HG02981 (cell line): ENCODE results near the gene WRNIP1.
A peak's percentile ranks its signal among the peaks of the same experiment; 100 is the strongest.
"Not testable (repeated sequence)": the region's sequence is repeated elsewhere in the genome, so short reads cannot be mapped to it uniquely, and the experiment has no call there.

ENCODE experiments used
- ATAC-seq: cut with Tn5 transposase; IDR thresholded peaks from one replicate; pipeline ENCODE4 v1.9.1; 2021; ENCODE audit warnings: mild to moderate bottlenecking, moderate library complexity; ENCODE audit not compliant: unreplicated experiment

WRNIP1 gene

DNA sequence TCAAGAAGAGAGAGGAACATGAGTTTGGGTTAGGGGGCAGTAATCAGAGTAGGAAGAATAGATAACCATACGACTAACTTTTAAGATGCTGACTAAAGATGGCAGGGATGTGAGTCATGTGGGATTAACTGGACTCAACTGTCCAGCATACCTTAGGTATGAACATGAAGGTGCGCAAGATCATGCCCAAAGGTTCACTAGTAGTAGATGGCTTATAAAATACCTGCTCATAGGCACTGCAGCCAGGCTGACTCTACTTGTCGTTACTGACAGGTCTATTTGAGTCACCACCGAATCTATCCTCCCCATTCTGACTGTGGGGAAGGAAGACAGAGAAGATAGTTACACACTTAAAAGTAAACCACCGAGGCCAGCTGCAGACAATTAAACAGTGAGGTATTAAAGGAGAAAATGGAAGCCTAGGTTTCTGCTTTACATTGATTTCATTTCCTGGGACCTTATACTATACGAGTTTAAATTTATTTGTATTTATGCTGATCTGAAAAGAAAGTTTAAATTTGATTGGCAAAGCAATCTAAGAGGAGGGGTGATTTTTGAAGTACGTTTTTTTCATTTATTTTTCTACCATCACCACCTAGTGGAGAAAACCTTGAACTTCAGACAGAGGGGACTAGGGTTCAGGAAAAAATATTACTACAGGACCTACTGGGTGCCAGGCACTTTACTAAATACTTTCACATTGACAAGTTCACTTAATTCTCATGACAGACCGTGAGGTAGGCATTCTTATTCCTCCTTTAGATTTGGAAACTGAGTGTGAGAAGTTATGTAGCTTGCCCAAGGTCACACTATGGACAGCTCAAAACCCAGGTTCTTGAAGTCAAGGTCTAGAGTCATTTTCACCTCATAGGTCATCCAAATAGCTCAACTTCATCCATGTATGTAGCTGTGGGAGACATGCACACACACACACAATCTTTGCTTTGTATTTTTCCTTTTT, 4.0 kb upstream of the WRNIP1 start:
- ATAC-seq = no peak

- ATAC-seq = not testable (repeated sequence)
Observed at GRCh38 chr6:2762868-2763267, 2.3 kb upstream of the WRNIP1 start.

GRCh38 chr6:2763345-2763841, 1.8 kb upstream of the WRNIP1 start:
- no peak for ATAC-seq

DNA sequence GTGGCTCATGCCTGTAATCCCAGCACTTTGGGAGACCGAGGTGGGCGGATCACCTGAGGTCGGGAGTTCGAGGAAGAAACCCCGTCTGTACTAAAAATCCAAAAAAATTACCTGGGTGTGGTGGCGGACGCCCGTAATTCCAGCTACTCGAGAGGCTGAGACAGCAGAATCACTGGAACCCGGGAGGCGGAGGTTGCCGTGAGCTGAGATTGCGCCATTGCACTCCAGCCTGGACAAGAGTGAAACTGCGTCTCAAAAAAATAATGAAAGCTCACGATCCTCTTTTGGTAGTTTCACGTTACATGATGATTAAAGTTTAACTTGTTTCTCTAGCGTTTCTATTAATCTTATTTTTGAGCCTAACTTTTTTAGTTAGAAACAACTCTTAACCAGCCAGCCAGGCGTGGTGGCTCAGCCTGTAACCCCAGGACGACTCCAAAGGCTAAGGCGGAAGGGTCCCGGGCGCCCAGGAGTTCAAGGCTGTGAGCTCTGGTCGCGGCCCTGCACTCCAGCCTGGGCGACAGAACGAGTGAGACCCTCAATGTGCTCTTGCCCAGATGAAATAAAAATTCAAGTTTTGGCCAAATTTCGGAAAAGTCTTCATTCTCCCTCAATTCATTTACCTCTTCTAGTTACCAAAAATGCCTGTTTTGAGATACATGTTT, 1.2 kb upstream of the WRNIP1 start:
- no peak for ATAC-seq

DNA sequence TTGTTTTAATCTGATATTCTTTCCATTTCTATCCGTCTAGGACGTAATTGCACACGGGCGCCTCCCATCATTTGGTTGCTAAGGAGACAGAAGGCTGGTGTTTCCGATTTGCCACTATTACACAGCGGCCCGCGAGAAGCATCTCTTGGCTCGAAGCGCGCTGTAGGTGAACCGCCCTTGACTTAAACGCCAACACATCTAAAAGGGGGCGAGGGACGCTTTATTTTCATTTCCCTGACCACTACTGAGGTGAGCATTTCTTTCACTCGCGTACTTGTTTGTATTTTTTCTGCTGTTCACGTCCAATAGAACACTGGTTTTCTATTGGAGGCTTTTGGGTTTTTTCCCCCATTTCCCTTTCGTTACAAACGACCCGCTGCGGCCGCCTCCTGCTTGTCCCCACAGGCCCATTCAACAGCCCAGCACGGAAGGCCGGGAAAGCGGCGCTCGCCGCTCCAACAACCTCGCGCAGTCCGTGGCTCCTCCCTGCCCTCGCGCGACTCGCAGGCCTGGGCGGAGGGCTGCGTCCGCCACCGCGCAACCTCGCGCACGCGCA, 505 bp upstream of the WRNIP1 start:
- ATAC-seq = peak; percentile 51

DNA sequence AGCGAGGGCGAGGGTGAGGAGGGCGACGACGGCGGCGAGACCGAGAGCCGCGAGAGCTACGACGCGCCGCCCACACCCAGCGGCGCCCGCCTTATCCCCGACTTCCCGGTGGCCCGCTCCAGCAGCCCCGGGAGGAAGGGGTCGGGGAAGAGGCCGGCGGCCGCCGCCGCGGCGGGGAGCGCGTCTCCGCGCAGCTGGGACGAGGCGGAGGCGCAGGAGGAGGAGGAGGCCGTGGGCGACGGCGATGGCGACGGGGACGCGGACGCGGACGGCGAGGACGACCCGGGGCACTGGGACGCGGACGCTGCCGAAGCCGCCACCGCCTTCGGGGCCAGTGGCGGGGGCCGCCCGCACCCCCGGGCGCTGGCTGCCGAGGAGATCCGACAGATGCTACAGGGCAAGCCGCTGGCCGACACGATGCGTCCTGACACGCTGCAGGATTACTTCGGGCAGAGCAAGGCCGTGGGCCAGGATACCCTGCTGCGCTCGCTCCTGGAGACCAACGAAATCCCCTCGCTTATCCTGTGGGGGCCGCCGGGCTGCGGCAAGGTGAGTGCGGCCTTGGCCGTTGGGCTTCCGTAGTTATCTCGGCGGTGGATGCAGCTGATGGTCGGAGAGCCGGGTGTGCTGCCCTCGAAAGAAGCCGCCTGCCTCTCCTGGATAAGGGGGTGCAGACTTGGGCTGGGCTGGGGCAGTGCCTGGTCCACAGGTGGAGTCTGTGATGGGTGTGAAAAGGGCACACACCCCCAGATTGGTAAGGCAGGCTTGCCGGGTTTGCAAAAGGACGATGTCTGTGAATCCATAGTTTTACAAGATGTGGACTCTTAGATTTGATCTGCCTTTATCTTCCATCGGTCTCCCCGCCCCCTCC, 938 bp downstream of the WRNIP1 start:
- ATAC-seq = peak; percentile 21

DNA sequence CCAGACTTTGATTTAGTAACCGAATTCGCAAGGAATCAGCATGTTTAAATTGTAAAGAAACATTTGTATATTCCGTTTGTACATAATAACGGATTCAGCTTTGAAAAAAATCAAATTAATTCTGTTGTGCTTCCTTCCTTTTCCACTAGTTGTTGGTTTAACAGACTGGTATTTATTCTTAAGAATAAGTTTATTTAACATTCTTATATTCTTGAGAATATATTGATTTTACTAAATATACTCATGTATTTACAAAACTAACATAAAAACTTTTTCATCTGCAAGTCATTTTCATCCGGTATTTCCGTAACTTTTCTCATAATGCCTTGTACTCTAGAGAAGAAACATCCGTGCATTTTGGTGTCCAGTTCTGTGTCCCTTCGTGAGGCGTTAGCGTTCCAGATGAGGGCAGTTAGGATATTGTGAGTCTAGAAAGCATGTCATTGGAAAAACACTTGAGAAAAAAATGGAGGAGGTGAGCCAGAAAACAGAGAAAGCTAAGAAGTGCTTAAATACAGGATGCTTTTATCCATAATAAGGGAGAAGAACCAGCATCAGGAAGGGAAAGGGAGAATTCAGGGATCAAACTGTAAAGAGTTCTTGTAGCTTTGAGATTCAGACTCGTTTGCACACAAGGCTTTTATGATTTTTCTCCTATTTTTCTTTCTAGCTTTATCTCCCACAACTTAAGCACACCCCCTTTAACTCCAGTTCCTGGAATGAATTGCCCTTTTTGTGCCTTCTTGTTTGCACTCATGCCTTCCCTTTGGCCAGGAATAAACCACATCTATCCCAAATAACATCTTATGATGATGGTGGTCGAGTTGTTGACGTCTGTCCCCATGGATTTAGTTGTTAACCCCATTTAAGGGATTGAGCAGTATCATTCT, 1.8 kb downstream of the WRNIP1 start:
- ATAC-seq = no peak

DNA sequence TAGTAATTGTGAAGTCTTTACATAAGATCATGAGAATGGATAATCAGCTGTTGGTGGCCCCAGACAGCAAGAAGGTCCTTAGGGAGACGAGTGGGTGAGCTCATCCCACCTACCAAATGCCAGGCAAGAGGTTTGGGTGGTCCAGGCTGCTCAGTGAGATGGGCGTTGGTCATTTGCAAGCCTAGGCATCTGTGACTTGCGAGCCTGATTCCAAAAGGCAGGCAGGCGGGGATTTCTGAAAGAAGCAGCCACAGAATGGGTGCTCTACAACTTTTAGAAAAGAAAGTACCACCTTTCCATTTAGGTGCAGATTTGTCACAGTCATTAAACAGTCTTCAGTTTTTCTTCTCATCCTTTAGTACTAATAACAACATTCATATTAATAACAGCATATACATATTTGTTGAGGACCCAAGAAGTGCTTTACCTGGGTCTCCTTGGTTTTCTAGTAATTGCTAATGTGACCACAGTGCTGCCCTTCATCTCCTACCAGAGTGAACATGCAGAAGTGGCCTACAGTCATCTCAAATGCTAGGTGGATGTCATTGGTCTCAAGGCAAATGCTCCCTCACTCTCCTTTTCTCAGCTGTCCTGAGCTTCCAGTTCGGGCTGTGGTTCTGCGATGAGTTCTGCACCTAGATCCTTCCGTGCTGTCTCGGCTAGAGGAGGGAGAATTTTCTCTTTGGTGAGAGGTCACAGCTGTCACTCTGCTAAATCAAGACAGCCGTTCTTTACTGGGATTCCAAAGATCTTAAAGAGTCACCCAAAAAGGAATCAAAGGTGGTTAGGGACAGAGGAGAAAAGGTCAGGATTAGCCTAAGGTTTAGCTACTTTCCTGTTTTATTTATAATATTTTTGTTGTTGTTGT, 2.7 kb downstream of the WRNIP1 start:
- no peak for ATAC-seq

DNA sequence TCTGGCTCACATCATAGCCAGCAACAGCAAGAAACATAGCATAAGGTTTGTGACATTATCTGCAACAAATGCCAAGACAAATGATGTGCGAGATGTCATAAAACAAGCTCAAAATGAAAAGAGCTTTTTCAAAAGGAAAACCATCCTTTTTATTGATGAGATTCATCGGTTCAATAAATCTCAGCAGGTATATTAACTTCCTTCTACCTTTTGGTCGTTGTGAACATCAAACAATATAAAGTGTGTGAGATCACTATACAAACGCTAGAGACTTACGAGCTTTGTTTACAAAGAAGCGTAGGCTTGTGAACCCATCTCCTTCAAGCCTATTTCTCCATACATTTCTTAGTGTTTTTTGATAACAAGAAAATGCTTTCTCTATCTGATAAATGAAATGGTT, 3.5 kb downstream of the WRNIP1 start:
- no peak for ATAC-seq

- ATAC-seq = no peak
Observed at GRCh38 chr6:2770171-2770570, 5.0 kb downstream of the WRNIP1 start.

- ATAC-seq = no peak
Observed at GRCh38 chr6:2771079-2771478, 5.9 kb downstream of the WRNIP1 start.

DNA sequence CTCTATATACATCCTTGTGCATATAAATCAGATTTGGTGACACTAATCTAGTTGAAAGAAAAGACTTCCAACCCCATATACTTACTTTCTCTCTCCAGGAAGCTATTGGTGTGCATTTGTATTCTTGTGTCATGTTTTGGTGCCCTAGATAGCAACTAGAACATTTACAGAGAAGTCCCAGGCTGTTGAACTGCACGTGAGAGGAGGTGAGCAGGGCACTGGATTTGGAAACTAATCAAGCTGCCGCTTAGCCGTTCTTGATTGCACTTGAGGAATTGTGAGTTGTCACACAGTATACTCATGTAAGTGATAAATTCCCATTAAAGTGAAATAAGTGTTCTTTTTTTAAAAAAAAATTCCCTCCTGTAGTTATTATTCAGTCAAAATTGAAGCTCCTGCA, 7.6 kb downstream of the WRNIP1 start:
- no peak for ATAC-seq

- no peak for ATAC-seq
Observed at GRCh38 chr6:2773449-2773848, 8.3 kb downstream of the WRNIP1 start.

DNA sequence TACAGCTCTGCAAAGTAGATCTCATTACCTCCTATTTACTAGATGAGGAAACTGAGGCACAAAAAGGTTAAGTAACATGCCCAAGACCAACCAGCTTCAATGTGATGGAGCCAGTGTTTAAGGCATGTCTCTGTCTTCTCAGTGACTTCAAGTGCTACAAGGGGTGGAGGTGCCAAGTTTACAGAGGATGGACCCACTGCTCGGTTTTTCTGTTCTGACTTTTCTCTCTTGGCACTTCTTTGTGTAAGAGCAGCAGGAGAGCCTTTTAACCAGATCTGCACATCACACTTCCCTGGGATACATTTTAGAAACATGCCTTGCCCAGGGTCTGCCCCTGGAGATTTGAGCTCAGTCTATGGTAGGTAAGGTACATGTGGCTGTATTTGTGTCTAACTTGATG, 9.8 kb downstream of the WRNIP1 start:
- ATAC-seq = no peak

GRCh38 chr6:2777249-2777648, 12.1 kb downstream of the WRNIP1 start:
- no peak for ATAC-seq

DNA sequence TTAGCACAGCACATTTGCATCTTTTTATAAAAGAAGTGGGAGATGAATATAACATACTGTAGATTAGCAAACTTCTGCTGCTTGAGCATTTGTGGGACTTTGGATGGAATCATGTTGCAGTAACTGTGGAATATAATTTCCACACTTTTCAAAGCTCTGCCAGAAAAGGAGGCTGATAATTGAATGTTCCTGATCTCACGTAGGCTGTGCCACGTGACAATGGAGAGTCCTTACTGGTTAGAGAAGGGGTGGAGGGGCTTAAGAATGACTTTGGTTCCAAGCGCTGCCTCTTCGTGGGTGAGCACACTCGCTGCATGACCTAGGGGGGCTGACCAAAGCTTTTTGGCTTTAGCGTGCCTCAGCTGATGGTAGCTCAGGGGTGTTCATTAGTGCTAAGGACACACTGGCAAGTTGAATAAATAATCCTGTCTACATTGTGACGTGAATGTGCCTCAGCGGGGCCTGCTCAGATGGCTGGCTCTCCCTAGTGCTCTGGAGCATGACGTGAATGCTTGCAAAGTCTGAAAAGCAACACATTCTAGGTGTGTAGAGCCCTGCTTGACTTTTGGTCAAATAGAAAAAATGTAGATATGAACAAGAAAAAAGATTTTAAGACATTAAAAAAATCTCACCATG, 15.0 kb downstream of the WRNIP1 start:
- ATAC-seq = no peak

DNA sequence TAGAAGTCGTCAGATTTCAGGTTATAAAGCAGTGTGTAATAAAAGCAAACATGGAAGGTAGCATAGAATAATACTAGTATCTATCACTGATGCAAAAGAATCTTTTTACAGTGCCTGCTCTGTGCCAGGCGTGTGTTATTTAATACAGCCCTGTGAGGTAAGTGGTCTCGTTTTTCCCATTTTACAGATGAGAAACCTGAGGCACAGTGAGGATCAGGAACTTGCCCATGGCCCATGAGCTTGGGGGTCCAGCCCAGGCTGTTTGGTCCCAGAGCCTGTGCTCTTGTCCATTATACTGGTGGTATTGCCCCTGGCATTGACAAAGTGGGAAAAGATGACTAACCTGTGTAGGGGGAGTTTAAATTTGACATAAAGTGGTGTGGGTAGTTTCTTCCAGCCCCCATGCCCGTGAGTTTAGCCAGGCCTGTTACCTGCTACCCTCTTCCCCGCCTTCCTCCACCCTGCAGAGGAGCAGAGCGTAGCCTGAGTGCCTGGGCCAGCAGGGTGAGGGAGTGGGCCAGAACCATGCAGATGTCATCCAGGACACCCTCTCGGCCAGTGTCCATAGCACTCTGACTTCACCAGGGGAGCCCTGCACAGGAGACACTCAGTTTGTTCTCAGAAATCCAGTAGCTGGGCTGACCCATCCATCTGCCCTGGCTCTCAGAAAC, 16.6 kb downstream of the WRNIP1 start:
- no peak for ATAC-seq

GRCh38 chr6:2782356-2782708, 17.1 kb downstream of the WRNIP1 start:
- ATAC-seq = no peak
